Lower leg skin (tissue), 4 donors: ENCODE data around the gene CHAT. TPM values are rescaled to one million over a fixed set of nuclear protein-coding genes. Genes with fewer than 3 reads are reported as not detected.
A peak's percentile ranks its signal among the peaks of the same experiment; 100 is the strongest.

Source experiments
- DNase-seq, 2 donors: peaks; one replicate each; pipeline ENCODE4 v3.0.0-alpha.2; 2019; ENCODE audit warnings: low spot score in 2 of 2
- H3K4me3 ChIP-seq: fragments of 200-600 bp; sonication (generic); 2 replicates; pipeline ENCODE4 v1.5.1; 2017; ENCODE audit warnings: mild to moderate bottlenecking, low read depth; ENCODE audit not compliant: poor library complexity, severe bottlenecking
- POLR2A ChIP-seq, 2 donors: fragments of 450-650 bp; IDR thresholded peaks; one replicate each; pipeline ENCODE4 v1.6.1; 2016 to 2017; ENCODE audit warnings: antibody characterized with exemption in 2 of 2, mild to moderate bottlenecking in 1 of 2, moderate library complexity in 1 of 2
- WGBS, 2 donors: methylation state at CpG; one replicate each; pipeline ENCODE4 v1.1.5; 2018; 5-methylcytosine and 5-hydroxymethylcytosine counted together
- intact Hi-C: fragments of 100-400 bp; cut with DNase I; formaldehyde crosslinking; loops from one replicate; pipeline ENCODE4 v1.15.0; 2023; ENCODE audit warnings: low total_unique reads
- total RNA-seq, 4 donors: library from RNA; depleted of rRNA; stranded (reverse); fragments of >200 nt; gene quantifications; one replicate each; pipeline ENCODE4 v1.1.0, GENCODE V29; 2016
- TF ChIP-seq, protein P1 (sequence below), 3 donors: fragments of 450-650 bp; IDR thresholded peaks; one replicate each; pipeline ENCODE4 v1.5.1; 2016; ENCODE audit warnings: antibody characterized with exemption in 3 of 3, mild to moderate bottlenecking in 3 of 3, moderate library complexity in 2 of 3

CHAT gene
- total RNA-seq, 4 donors from 2014 or later: not detected

DNA sequence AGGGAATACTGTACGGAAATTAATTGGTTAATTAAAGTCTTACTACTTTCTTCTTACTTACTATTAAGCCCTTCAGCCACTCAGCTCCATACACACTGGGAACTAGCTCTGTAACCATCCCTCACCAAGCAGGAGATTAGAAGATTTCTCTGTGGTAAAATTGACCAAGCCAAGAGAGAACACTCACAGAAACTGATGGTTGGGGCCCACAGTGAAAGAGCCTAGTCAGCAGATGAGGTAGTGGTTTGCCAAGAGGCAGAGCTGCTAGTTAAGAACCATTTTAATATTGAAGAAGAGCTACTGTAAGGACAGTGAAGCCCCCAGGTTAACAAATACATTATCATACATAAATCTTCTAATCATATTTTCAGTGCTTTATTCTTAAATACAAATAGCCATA is 43.8 kb downstream of the CHAT start:
- no peak overlapping the region for H3K4me3 ChIP-seq
- WGBS, 2 donors: 76 to 85% methylated on average over 1 of the region's 1 CpG
- no peak for DNase-seq
- intact Hi-C loops: no loop called here
- no peak for TF ChIP-seq POLR2A (IDR thresholded peaks at IDR 0.05)
- TF ChIP-seq, protein P1, sequence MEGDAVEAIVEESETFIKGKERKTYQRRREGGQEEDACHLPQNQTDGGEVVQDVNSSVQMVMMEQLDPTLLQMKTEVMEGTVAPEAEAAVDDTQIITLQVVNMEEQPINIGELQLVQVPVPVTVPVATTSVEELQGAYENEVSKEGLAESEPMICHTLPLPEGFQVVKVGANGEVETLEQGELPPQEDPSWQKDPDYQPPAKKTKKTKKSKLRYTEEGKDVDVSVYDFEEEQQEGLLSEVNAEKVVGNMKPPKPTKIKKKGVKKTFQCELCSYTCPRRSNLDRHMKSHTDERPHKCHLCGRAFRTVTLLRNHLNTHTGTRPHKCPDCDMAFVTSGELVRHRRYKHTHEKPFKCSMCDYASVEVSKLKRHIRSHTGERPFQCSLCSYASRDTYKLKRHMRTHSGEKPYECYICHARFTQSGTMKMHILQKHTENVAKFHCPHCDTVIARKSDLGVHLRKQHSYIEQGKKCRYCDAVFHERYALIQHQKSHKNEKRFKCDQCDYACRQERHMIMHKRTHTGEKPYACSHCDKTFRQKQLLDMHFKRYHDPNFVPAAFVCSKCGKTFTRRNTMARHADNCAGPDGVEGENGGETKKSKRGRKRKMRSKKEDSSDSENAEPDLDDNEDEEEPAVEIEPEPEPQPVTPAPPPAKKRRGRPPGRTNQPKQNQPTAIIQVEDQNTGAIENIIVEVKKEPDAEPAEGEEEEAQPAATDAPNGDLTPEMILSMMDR (IDR thresholded peaks at IDR 0.05): no peak

GRCh38 chr10:49661140-49661856 is 47.5 kb downstream of the CHAT start:
- H3K4me3 ChIP-seq: no peak overlapping the region
- TF ChIP-seq, protein P1 (IDR thresholded peaks at IDR 0.05): no peak
- no peak for TF ChIP-seq POLR2A (IDR thresholded peaks at IDR 0.05)
- intact Hi-C loops: no loop called here
- 53 to 54% methylated on average over 8 of the region's 8 CpGs for WGBS, 2 donors
- no peak for DNase-seq

GRCh38 chr10:49662169-49662830 is 48.5 kb downstream of the CHAT start:
- no peak overlapping the region for H3K4me3 ChIP-seq
- TF ChIP-seq, protein P1 (IDR thresholded peaks at IDR 0.05): no peak
- 85 to 93% methylated on average over 14 to 15 of the region's 15 CpGs for WGBS, 2 donors
- DNase-seq: peak in 1 of 2 donors; percentile 81
- intact Hi-C loops: no loop called here

- TF ChIP-seq, protein P1 (IDR thresholded peaks at IDR 0.05): no peak
- no peak for TF ChIP-seq POLR2A (IDR thresholded peaks at IDR 0.05)
- WGBS, 2 donors: 58 to 60% methylated on average over 6 of the region's 6 CpGs
- no peak for DNase-seq
- no peak overlapping the region for H3K4me3 ChIP-seq
- intact Hi-C loops: no loop called here
Measured at GRCh38 chr10:49663596-49663995, 49.8 kb downstream of the CHAT start.

DNA sequence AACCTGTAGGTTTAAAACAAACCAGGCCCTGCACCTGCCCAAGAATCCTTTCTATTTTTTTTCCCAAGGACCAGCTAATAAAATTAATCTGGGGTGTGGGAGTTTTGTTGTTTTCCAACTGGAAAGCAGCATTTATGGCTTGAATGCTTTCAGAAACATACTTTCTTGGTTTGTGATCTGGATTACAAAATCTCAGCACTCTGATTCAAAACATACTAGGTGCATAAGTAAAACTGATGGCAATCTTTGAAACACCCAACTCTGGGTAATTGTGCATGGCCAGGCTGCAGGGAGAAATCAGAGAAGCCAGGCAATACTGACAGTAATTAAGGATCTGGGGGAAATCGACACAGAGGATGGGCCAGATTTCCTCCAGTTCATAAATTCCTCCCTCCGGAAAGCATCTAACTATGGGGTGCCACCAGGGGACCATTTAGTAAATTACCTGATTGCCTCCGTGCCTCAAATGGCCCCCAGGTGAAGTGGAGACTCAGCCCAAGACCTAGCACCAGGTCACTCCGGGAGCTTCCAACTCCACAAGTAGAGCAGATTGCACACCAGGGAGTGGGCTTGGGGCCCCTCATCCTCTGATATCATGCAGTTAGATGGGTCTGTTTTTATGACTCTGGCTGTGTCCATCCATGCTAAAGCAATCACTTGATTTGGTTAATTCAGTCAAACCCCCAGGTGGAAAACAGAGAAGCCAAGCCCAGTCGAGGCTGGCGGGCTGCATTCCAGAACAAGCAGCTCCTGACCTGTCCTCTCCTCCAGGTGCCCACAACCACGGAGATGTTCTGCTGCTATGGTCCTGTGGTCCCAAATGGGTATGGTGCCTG is 50.4 kb downstream of the CHAT start:
- TF ChIP-seq POLR2A (IDR thresholded peaks at IDR 0.05): no peak
- TF ChIP-seq, protein P1 (IDR thresholded peaks at IDR 0.05): no peak
- intact Hi-C loops: no loop called here
- peak in 1 of 2 donors; percentile 82 for DNase-seq
- no peak overlapping the region for H3K4me3 ChIP-seq
- 52 to 66% methylated on average over 6 to 7 of the region's 7 CpGs for WGBS, 2 donors
